Breast epithelium (tissue), 4 donors: ENCODE results near the gene SLC8B1. TPM values are rescaled to one million over a fixed set of nuclear protein-coding genes. Genes with fewer than 3 reads are reported as not detected.

Experiments
- DNase-seq, 2 donors: peaks; one replicate each; pipeline ENCODE4 v3.0.0-alpha.2; 2019; ENCODE audit warnings: low spot score in 2 of 2
- H3K27ac ChIP-seq, 2 donors: fragments of 200-600 bp; sonication (generic) in 1 of 2; one replicate each; pipeline ENCODE4 v1.5.1; 2016 to 2019; ENCODE audit warnings: mild to moderate bottlenecking in 1 of 2
- H3K27me3 ChIP-seq, 2 donors: fragments of 200-600 bp; sonication (generic) in 1 of 2; one replicate each; pipeline versions ENCODE4 v1.5.1 to v1.6.0; 2017 to 2019; ENCODE audit warnings: control low read depth in 1 of 2, mild to moderate bottlenecking in 1 of 2
- H3K36me3 ChIP-seq: fragments of 200-600 bp; one replicate; pipeline ENCODE4 v1.5.1; 2019
- H3K4me1 ChIP-seq, 2 donors: fragments of 200-600 bp; sonication (generic); one replicate each; pipeline ENCODE4 v1.5.1; 2016 to 2019; ENCODE audit warnings: control low read depth in 1 of 2
- H3K4me3 ChIP-seq, 3 donors: fragments of 200-600 bp; sonication (generic); 1 replicate in 2 of 3; 2 replicates in 1 of 3; pipeline ENCODE4 v1.5.1; 2016 to 2019; ENCODE audit warnings: mild to moderate bottlenecking in 3 of 3, moderate library complexity in 2 of 3
- H3K9me3 ChIP-seq, 2 donors: fragments of 200-600 bp; sonication (generic) in 1 of 2; one replicate each; pipeline ENCODE4 v1.5.1; 2016 to 2019; ENCODE audit warnings: control low read depth in 1 of 2
- CTCF ChIP-seq, 3 donors: fragments of 450-650 bp; IDR thresholded peaks; one replicate each; pipeline ENCODE4 v1.5.1; 2016 to 2017; ENCODE audit warnings: antibody characterized with exemption in 3 of 3, mild to moderate bottlenecking in 3 of 3, moderate library complexity in 3 of 3
- POLR2A ChIP-seq: fragments of 450-650 bp; IDR thresholded peaks from one replicate; pipeline ENCODE4 v1.6.1; 2016; ENCODE audit warnings: antibody characterized with exemption, mild to moderate bottlenecking, moderate library complexity
- POLR2AphosphoS5 ChIP-seq, 3 donors: sonication (generic); formaldehyde crosslinking; IDR thresholded peaks; one replicate each; pipeline ENCODE4 v1.6.1; 2017; ENCODE audit warnings: antibody characterized with exemption in 3 of 3
- intact Hi-C: fragments of 100-400 bp; cut with DNase I; formaldehyde crosslinking; loops from one replicate; pipeline ENCODE4 v1.15.1; 2023; ENCODE audit warnings: low total_unique reads
- total RNA-seq, 3 donors: library from RNA; depleted of rRNA; stranded (reverse); fragments of >200 nt; gene quantifications; one replicate each; pipeline ENCODE4 v1.1.0, GENCODE V29; 2016

Gene SLC8B1
- total RNA-seq, 3 donors from 2014 or later, result 32.6 to 36.1 (median 35.4) TPM

GRCh38 chr12:113249546-113249945 lies 85.4 kb downstream of the SLC8B1 start:
- no peak overlapping the region for H3K4me3 ChIP-seq
- peaks cover 0 to 9% of the 10 kb centered on the region in 2 donors for H3K9me3 ChIP-seq
- no peaks in the 10 kb centered on the region for H3K36me3 ChIP-seq
- DNase-seq, result no peak
- intact Hi-C loops, result no loop called here
- no peaks in the 10 kb centered on the region for H3K27me3 ChIP-seq
- peaks cover 8 to 32% of the 10 kb centered on the region in 2 donors for H3K4me1 ChIP-seq
- no peak for TF ChIP-seq POLR2AphosphoS5 (IDR thresholded peaks at IDR 0.05)
- no peak for TF ChIP-seq CTCF (IDR thresholded peaks at IDR 0.05)
- TF ChIP-seq POLR2A, result no peak
- H3K27ac ChIP-seq, result peak overlapping the region; percentile 29 to 93

- H3K27ac ChIP-seq, result peak overlapping the region; percentile 93 to 94
Measured at GRCh38 chr12:113248842-113249435, 86.0 kb downstream of the SLC8B1 start.

More at GRCh38 chr12:113248842-113249435, 86.0 kb downstream of the SLC8B1 start:
- Histone ChIP-seq H3K9me3 (peaks cover 0 to 8% of the 10 kb centered on the region in 2 donors), H3K36me3 (no peaks in the 10 kb centered on the region), H3K4me3 (no peak overlapping the region), H3K4me1 (peaks cover 8 to 38% of the 10 kb centered on the region in 2 donors), H3K27me3 (no peaks in the 10 kb centered on the region)
- DNase-seq, result no peak
- intact Hi-C loops, result no loop called here
- TF ChIP-seq POLR2AphosphoS5 (IDR thresholded peaks at IDR 0.05) (no peak), POLR2A (no peak), CTCF (IDR thresholded peaks at IDR 0.05) (no peak)

Other genes with a start within 250 kb of the SLC8B1 start
- gene RASAL1, start 199.3 kb downstream of the SLC8B1 start, total RNA-seq, result 1 to 10 TPM in 2 of 3 donors, not detected in 1; 1.3 to 6.7 TPM
- under 1 TPM in 1 of 3 donors, not detected in 2; 0.29 TPM for gene CFAP73, start 185.4 kb downstream of the SLC8B1 start, total RNA-seq
- 10 to 100 TPM; 51.5 to 62.1 (median 60.3) TPM for gene DDX54, start 149.6 kb downstream of the SLC8B1 start, total RNA-seq
- 10 to 100 TPM in 2 of 3 donors, 1 to 10 TPM in 1; 9.4 to 22.4 (median 15.4) TPM for gene RITA1, start 149.4 kb downstream of the SLC8B1 start, total RNA-seq
- gene TPCN1, start 113.6 kb downstream of the SLC8B1 start, total RNA-seq, result 10 to 100 TPM; 46.9 to 71.7 (median 59.5) TPM
- gene PLBD2, start 23.5 kb upstream of the SLC8B1 start, total RNA-seq, result 10 to 100 TPM; 15.4 to 59.8 (median 26.9) TPM
- 10 to 100 TPM in 1 of 3 donors, under 1 TPM in 2; 0.66 to 12.0 (median 0.80) TPM for gene SDS, start 68.8 kb upstream of the SLC8B1 start, total RNA-seq
- 1 to 10 TPM; 4.6 to 4.9 (median 4.8) TPM for gene SDSL, start 87.3 kb upstream of the SLC8B1 start, total RNA-seq
- not detected for gene LHX5, start 136.8 kb upstream of the SLC8B1 start, total RNA-seq